ENCODE measurements around the gene MARCKS. TPM values are rescaled to one million over a fixed set of nuclear protein-coding genes. Genes with fewer than 3 reads are reported as not detected.
A peak's percentile ranks its signal among the peaks of the same experiment; 100 is the strongest.

The MARCKS gene, protein sequence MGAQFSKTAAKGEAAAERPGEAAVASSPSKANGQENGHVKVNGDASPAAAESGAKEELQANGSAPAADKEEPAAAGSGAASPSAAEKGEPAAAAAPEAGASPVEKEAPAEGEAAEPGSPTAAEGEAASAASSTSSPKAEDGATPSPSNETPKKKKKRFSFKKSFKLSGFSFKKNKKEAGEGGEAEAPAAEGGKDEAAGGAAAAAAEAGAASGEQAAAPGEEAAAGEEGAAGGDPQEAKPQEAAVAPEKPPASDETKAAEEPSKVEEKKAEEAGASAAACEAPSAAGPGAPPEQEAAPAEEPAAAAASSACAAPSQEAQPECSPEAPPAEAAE
- under 1 TPM in 1 of 2 experiments, not detected in 1; 0.04 TPM for total RNA-seq

GRCh38 chr6:113856625-113857555 lies at the start of gene MARCKS:
Gene MARCKS (plus strand): TSS chr6:113857345. CDS start chr6:113857746, 401 bp downstream.
- CTCF ChIA-PET, result interaction anchor here (0.6 kb wide), 1 partner anchor 414 kb away, joined by 5 read pairs; no protein-coding TSS in a partner anchor
- Mint-ChIP-seq H3K27ac (no peak within 1 kb of the TSS), H3K4me1 (peaks cover 16% of the 10 kb centered on the region), H3K9me3 (no peaks in the 10 kb centered on the region), H3K27me3 (peaks cover 45% of the 10 kb centered on the region), H3K36me3 (ENCODE audit: low read depth) (peaks cover 2% of the 10 kb centered on the region), H3K4me3 (no peak within 1 kb of the TSS)
- POLR2A ChIA-PET, result no interaction called here
- peak; percentile 45 for DNase-seq

DNA sequence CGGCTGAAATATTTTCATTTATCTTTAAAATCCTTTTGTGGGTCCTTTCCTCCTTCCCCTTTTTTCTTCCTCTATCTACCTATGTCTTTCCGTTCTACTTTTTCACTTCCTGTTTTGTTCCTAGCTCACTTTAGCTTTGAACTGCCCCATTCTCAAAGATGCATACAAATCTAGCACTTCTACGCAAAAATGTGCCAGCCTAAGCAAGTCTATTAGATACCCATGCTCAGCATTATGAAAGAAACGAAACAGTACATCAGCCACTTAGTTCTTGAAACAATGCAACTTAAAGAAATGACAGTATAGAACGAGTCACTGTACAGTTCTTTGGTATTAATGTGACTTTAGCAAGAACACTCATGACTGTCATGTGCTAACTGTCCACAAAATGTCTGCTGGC lies 47.3 kb upstream of the MARCKS start:
- no peaks in the 10 kb centered on the region for H3K36me3 Mint-ChIP-seq (ENCODE audit: low read depth)
- POLR2A ChIA-PET, result no interaction called here
- H3K27ac Mint-ChIP-seq, result no peak overlapping the region
- CTCF ChIA-PET, result no interaction called here
- no peak for DNase-seq
- H3K27me3 Mint-ChIP-seq, result no peaks in the 10 kb centered on the region
- no peak overlapping the region for H3K4me3 Mint-ChIP-seq
- peaks cover 2% of the 10 kb centered on the region for H3K9me3 Mint-ChIP-seq
- H3K4me1 Mint-ChIP-seq, result peaks cover 3% of the 10 kb centered on the region

GRCh38 chr6:113813142-113813541 lies 44.0 kb upstream of the MARCKS start:
- ChIA-PET POLR2A (no interaction called here), CTCF (interaction anchor here (0.7 kb wide), 1 partner anchor 1535 kb away, joined by 5 read pairs; no protein-coding TSS in a partner anchor)
- no peak overlapping the region for H3K4me3 Mint-ChIP-seq
- no peaks in the 10 kb centered on the region for H3K36me3 Mint-ChIP-seq (ENCODE audit: low read depth)
- no peak overlapping the region for H3K27ac Mint-ChIP-seq
- DNase-seq, result no peak
- no peaks in the 10 kb centered on the region for H3K9me3 Mint-ChIP-seq
- no peaks in the 10 kb centered on the region for H3K27me3 Mint-ChIP-seq
- H3K4me1 Mint-ChIP-seq, result peaks cover 3% of the 10 kb centered on the region

DNA sequence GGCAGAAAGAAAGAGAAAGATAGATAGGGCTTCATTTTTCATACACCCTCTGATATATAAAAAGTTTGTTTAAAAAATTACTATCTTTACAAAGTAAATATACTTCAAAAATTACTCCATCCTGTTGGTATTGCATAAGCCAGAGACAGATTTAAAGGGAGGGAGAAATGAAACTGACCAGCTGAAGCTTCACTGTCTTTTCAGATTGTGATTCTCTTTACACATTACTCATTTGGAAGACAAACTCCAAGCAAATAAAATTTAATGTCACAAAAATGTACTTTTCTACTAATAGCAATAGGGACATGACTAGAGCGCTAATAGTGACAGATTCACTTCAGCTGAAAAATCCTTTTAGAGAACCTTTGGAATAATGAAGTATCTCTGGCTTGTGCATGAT lies 38.6 kb upstream of the MARCKS start:
- no peaks in the 10 kb centered on the region for H3K9me3 Mint-ChIP-seq
- H3K4me1 Mint-ChIP-seq, result no peaks in the 10 kb centered on the region
- ChIA-PET CTCF (no interaction called here), POLR2A (no interaction called here)
- DNase-seq, result no peak
- no peak overlapping the region for H3K4me3 Mint-ChIP-seq
- H3K36me3 Mint-ChIP-seq (ENCODE audit: low read depth), result no peaks in the 10 kb centered on the region
- peaks cover 8% of the 10 kb centered on the region for H3K27me3 Mint-ChIP-seq
- H3K27ac Mint-ChIP-seq, result no peak overlapping the region

GRCh38 chr6:113819169-113819830 lies 37.8 kb upstream of the MARCKS start:
- Mint-ChIP-seq H3K4me3 (no peak overlapping the region), H3K27ac (no peak overlapping the region), H3K9me3 (no peaks in the 10 kb centered on the region), H3K27me3 (peaks cover 8% of the 10 kb centered on the region), H3K36me3 (ENCODE audit: low read depth) (no peaks in the 10 kb centered on the region), H3K4me1 (no peaks in the 10 kb centered on the region)
- ChIA-PET CTCF (interaction anchor here (0.5 kb wide), 1 partner anchor 245 kb away, joined by 3 read pairs; no protein-coding TSS in a partner anchor), POLR2A (no interaction called here)
- no peak for DNase-seq

GRCh38 chr6:113820761-113821160 lies 36.4 kb upstream of the MARCKS start:
- Mint-ChIP-seq H3K4me3 (no peak overlapping the region), H3K27me3 (peaks cover 8% of the 10 kb centered on the region), H3K9me3 (no peaks in the 10 kb centered on the region), H3K36me3 (ENCODE audit: low read depth) (no peaks in the 10 kb centered on the region), H3K4me1 (no peaks in the 10 kb centered on the region), H3K27ac (no peak overlapping the region)
- POLR2A ChIA-PET, result no interaction called here
- DNase-seq, result no peak
- CTCF ChIA-PET, result interaction anchor here (1.1 kb wide), 1 partner anchor 16 kb away, joined by 3 read pairs; no protein-coding TSS in a partner anchor

GRCh38 chr6:113821445-113821844 lies 35.7 kb upstream of the MARCKS start:
- H3K27me3 Mint-ChIP-seq, result peaks cover 8% of the 10 kb centered on the region
- no peak for DNase-seq
- ChIA-PET CTCF (interaction anchor here (0.6 to 1.1 kb wide), 2 partner anchors 16 to 179 kb away, joined by 3 read pairs; no protein-coding TSS in a partner anchor), POLR2A (no interaction called here)
- H3K27ac Mint-ChIP-seq, result no peak overlapping the region
- H3K4me1 Mint-ChIP-seq, result no peaks in the 10 kb centered on the region
- no peak overlapping the region for H3K4me3 Mint-ChIP-seq
- no peaks in the 10 kb centered on the region for H3K36me3 Mint-ChIP-seq (ENCODE audit: low read depth)
- H3K9me3 Mint-ChIP-seq, result no peaks in the 10 kb centered on the region

DNA sequence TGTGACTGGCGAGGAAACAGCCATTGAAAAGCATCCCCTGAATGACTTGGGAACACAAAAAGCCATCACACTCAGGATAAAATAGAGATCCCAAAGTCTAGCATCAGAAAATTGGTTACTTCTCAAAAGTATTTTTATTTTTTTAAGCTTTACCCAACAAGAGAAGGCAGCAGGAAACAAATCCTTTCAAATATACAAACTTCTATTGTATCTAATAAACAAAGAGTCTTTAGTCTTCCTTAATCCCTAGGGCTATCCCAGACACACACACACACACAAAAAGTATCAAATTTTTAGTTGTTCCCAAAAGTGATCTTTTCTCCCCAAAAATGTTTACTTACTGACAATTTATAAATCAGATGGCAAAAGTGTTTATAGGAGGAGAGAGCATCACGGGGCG lies 33.2 kb upstream of the MARCKS start:
- H3K27ac Mint-ChIP-seq, result no peak overlapping the region
- no peaks in the 10 kb centered on the region for H3K4me1 Mint-ChIP-seq
- CTCF ChIA-PET, result no interaction called here
- H3K27me3 Mint-ChIP-seq, result peaks cover 8% of the 10 kb centered on the region
- no peaks in the 10 kb centered on the region for H3K36me3 Mint-ChIP-seq (ENCODE audit: low read depth)
- no peaks in the 10 kb centered on the region for H3K9me3 Mint-ChIP-seq
- POLR2A ChIA-PET, result no interaction called here
- DNase-seq, result no peak
- H3K4me3 Mint-ChIP-seq, result no peak overlapping the region

- H3K4me3 Mint-ChIP-seq, result no peak overlapping the region
- CTCF ChIA-PET, result no interaction called here
Measured at GRCh38 chr6:113824411-113824810, 32.7 kb upstream of the MARCKS start.

GRCh38 chr6:113824866-113825265 lies 32.3 kb upstream of the MARCKS start:
- ChIA-PET POLR2A (no interaction called here), CTCF (no interaction called here)
- Mint-ChIP-seq H3K27ac (no peak overlapping the region), H3K9me3 (no peaks in the 10 kb centered on the region), H3K4me1 (no peaks in the 10 kb centered on the region), H3K36me3 (ENCODE audit: low read depth) (no peaks in the 10 kb centered on the region), H3K4me3 (no peak overlapping the region), H3K27me3 (peaks cover 8% of the 10 kb centered on the region)
- DNase-seq, result no peak

More at GRCh38 chr6:113824411-113824810, 32.7 kb upstream of the MARCKS start:
- Mint-ChIP-seq H3K36me3 (ENCODE audit: low read depth) (no peaks in the 10 kb centered on the region), H3K27ac (no peak overlapping the region), H3K4me1 (no peaks in the 10 kb centered on the region), H3K9me3 (no peaks in the 10 kb centered on the region), H3K27me3 (peaks cover 8% of the 10 kb centered on the region)
- no peak for DNase-seq
- POLR2A ChIA-PET, result no interaction called here

DNA sequence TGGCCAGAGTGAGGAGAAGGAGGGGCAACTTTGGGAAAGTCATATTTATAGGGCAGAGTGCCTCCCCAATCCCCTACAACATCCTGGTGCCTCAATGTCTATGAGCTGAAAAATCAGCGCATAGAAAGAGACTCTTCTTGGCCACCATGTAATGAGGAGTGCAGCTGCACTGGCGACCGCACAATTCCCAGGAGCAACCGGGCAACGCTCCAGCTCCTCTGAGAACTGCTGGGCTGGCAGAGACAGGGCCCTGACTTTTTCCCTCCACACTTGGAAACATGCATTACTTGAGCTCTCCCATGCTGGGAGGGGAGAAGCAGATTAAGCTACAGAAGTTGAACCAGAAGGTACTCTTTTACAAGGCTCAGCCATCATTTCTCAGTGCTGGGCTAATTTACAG lies 31.4 kb upstream of the MARCKS start:
- no peaks in the 10 kb centered on the region for H3K9me3 Mint-ChIP-seq
- no peaks in the 10 kb centered on the region for H3K4me1 Mint-ChIP-seq
- H3K36me3 Mint-ChIP-seq (ENCODE audit: low read depth), result no peaks in the 10 kb centered on the region
- ChIA-PET CTCF (interaction anchor here (1.3 kb wide), 1 partner anchor 35 kb away, joined by 3 read pairs; no protein-coding TSS in a partner anchor), POLR2A (no interaction called here)
- peaks cover 6% of the 10 kb centered on the region for H3K27me3 Mint-ChIP-seq
- DNase-seq, result no peak
- no peak overlapping the region for H3K27ac Mint-ChIP-seq
- no peak overlapping the region for H3K4me3 Mint-ChIP-seq

- DNase-seq, result no peak
- H3K4me3 Mint-ChIP-seq, result no peak overlapping the region
- no peaks in the 10 kb centered on the region for H3K36me3 Mint-ChIP-seq (ENCODE audit: low read depth)
- no peaks in the 10 kb centered on the region for H3K4me1 Mint-ChIP-seq
- POLR2A ChIA-PET, result no interaction called here
- no peak overlapping the region for H3K27ac Mint-ChIP-seq
- CTCF ChIA-PET, result no interaction called here
- H3K9me3 Mint-ChIP-seq, result no peaks in the 10 kb centered on the region
- no peaks in the 10 kb centered on the region for H3K27me3 Mint-ChIP-seq
Measured at GRCh38 chr6:113828984-113829695, 28.0 kb upstream of the MARCKS start.
